Stimulated activated CD4-positive, alpha-beta T cell treated with anti-CD3 and anti-CD28 coated beads, Interleukin-1b, Interleukin-23, amount 100 ng/mL, for 24 hours (primary cell): Measurements from ENCODE around the gene PAPOLG.

Experiments
- DNase-seq, 4 experiments: peaks; one replicate each; pipeline ENCODE4 v3.0.0-alpha.2; 2020; ENCODE audit warnings: low read depth in 4 of 4, low spot score in 1 of 4

The PAPOLG gene

GRCh38 chr2:60756097-60757087 lies at the start of gene PAPOLG:
Gene PAPOLG (plus strand): TSS chr2:60756268. CDS start chr2:60756479, 211 bp downstream.
- DNase-seq = peak; percentile 94 to 98 (median 98)

GRCh38 chr2:60707750-60708371 lies 48.2 kb upstream of the PAPOLG start:
- no peak for DNase-seq

- no peak for DNase-seq
Observed at GRCh38 chr2:60708630-60709320, 47.3 kb upstream of the PAPOLG start.

- no peak for DNase-seq
Observed at GRCh38 chr2:60710707-60711106, 45.4 kb upstream of the PAPOLG start.

GRCh38 chr2:60715561-60715960 lies 40.5 kb upstream of the PAPOLG start:
- DNase-seq = no peak

GRCh38 chr2:60717691-60718090 lies 38.4 kb upstream of the PAPOLG start:
- no peak for DNase-seq

GRCh38 chr2:60719331-60719730 lies 36.7 kb upstream of the PAPOLG start:
- no peak for DNase-seq

GRCh38 chr2:60725466-60725865 lies 30.6 kb upstream of the PAPOLG start:
- no peak for DNase-seq

GRCh38 chr2:60728855-60729254 lies 27.2 kb upstream of the PAPOLG start:
- no peak for DNase-seq

- DNase-seq = no peak
Observed at GRCh38 chr2:60735496-60736250, 20.4 kb upstream of the PAPOLG start.

- no peak for DNase-seq
Observed at GRCh38 chr2:60738679-60739078, 17.4 kb upstream of the PAPOLG start.

- no peak for DNase-seq
Observed at GRCh38 chr2:60739156-60739555, 16.9 kb upstream of the PAPOLG start.

GRCh38 chr2:60741576-60741975 lies 14.5 kb upstream of the PAPOLG start:
- no peak for DNase-seq

GRCh38 chr2:60742419-60742818 lies 13.6 kb upstream of the PAPOLG start:
- no peak for DNase-seq

- no peak for DNase-seq
Observed at GRCh38 chr2:60745330-60745729, 10.7 kb upstream of the PAPOLG start.

- no peak for DNase-seq
Observed at GRCh38 chr2:60745761-60746160, 10.3 kb upstream of the PAPOLG start.

GRCh38 chr2:60746318-60746717 lies 9.8 kb upstream of the PAPOLG start:
- DNase-seq = no peak

GRCh38 chr2:60759654-60760053 lies 3.6 kb downstream of the PAPOLG start:
- DNase-seq = no peak

- DNase-seq = no peak
Observed at GRCh38 chr2:60764736-60765534, 8.9 kb downstream of the PAPOLG start.

GRCh38 chr2:60766283-60766682 lies 10.2 kb downstream of the PAPOLG start:
- DNase-seq = no peak
